ENCODE results near the gene RNU1-1. TPM values are rescaled to one million over a fixed set of nuclear protein-coding genes. Genes with fewer than 3 reads are reported as not detected.
"Not testable (repeated sequence)": the region's sequence is repeated elsewhere in the genome, so short reads cannot be mapped to it uniquely, and the experiment has no call there.

Gene RNU1-1
- total and polyA plus RNA-seq, 5 donors from 2014 or later, result 23.7 to 3,278 TPM; not detected in 3

- no peaks in the 10 kb centered on the region for H3K9me3 Mint-ChIP-seq
- no peaks in the 10 kb centered on the region for H3K4me1 Mint-ChIP-seq
- Histone ChIP-seq H3K27ac (ENCODE audit: insufficient read depth, low read length, poor library complexity, severe bottlenecking) (no peak overlapping the region), H3K9me3 (ENCODE audit: control insufficient read depth in 2 of 2, low read length in 2 of 2) (no peaks in the 10 kb centered on the region), H3K4me1 (ENCODE audit: control insufficient read depth, insufficient read depth, low read length, poor library complexity, severe bottlenecking) (no peaks in the 10 kb centered on the region), H3K36me3 (ENCODE audit: control insufficient read depth, insufficient read depth, low read length) (peaks cover 8% of the 10 kb centered on the region), H3K4me3 (ENCODE audit: low read depth, low read length) (no peak overlapping the region), H3K27me3 (ENCODE audit: control insufficient read depth, insufficient read depth, low read length) (no peaks in the 10 kb centered on the region)
- no peaks in the 10 kb centered on the region for H3K27me3 Mint-ChIP-seq
- no peak overlapping the region for H3K4me3 Mint-ChIP-seq
- peaks cover 7% of the 10 kb centered on the region for H3K36me3 Mint-ChIP-seq
- DNase-seq (no peak), ATAC-seq (ENCODE audit: low read depth in 2 of 2) (no peak)
- no peak overlapping the region for H3K27ac Mint-ChIP-seq
Measured at GRCh38 chr1:16484931-16485330, 29.2 kb downstream of the RNU1-1 start.

- Mint-ChIP-seq H3K27ac (peak overlapping the region in 1 of 3 donors; percentile 14), H3K36me3 (peaks cover 7% of the 10 kb centered on the region)
- H3K36me3 ChIP-seq (ENCODE audit: control insufficient read depth, insufficient read depth, low read length), result peaks cover 8% of the 10 kb centered on the region
Measured at GRCh38 chr1:16484501-16484835, 29.6 kb downstream of the RNU1-1 start.

GRCh38 chr1:16483639-16484500 is 30.2 kb downstream of the RNU1-1 start:
- not testable (repeated sequence) for H3K27me3 ChIP-seq (ENCODE audit: control insufficient read depth, insufficient read depth, low read length); H3K4me1 ChIP-seq (ENCODE audit: control insufficient read depth, insufficient read depth, low read length, poor library complexity, severe bottlenecking); H3K4me1 Mint-ChIP-seq; H3K9me3 Mint-ChIP-seq; H3K27ac ChIP-seq (ENCODE audit: insufficient read depth, low read length, poor library complexity, severe bottlenecking); DNase-seq; H3K9me3 ChIP-seq (ENCODE audit: control insufficient read depth in 2 of 2, low read length in 2 of 2); H3K27ac Mint-ChIP-seq; H3K4me3 ChIP-seq (ENCODE audit: low read depth, low read length); H3K4me3 Mint-ChIP-seq; H3K36me3 Mint-ChIP-seq; H3K27me3 Mint-ChIP-seq; ATAC-seq (ENCODE audit: low read depth in 2 of 2); H3K36me3 ChIP-seq (ENCODE audit: control insufficient read depth, insufficient read depth, low read length)

More at GRCh38 chr1:16484501-16484835, 29.6 kb downstream of the RNU1-1 start:
- ATAC-seq (ENCODE audit: low read depth in 2 of 2) (no peak), DNase-seq (no peak)
- Mint-ChIP-seq H3K4me3 (no peak overlapping the region), H3K9me3 (no peaks in the 10 kb centered on the region), H3K4me1 (no peaks in the 10 kb centered on the region), H3K27me3 (no peaks in the 10 kb centered on the region)
- no peaks in the 10 kb centered on the region for H3K9me3 ChIP-seq (ENCODE audit: control insufficient read depth in 2 of 2, low read length in 2 of 2)
- H3K27ac ChIP-seq (ENCODE audit: insufficient read depth, low read length, poor library complexity, severe bottlenecking), result no peak overlapping the region
- H3K27me3 ChIP-seq (ENCODE audit: control insufficient read depth, insufficient read depth, low read length), result no peaks in the 10 kb centered on the region
- no peaks in the 10 kb centered on the region for H3K4me1 ChIP-seq (ENCODE audit: control insufficient read depth, insufficient read depth, low read length, poor library complexity, severe bottlenecking)
- no peak overlapping the region for H3K4me3 ChIP-seq (ENCODE audit: low read depth, low read length)

GRCh38 chr1:16483146-16483545 is 30.9 kb downstream of the RNU1-1 start:
- ATAC-seq (ENCODE audit: low read depth in 2 of 2); H3K27ac ChIP-seq (ENCODE audit: insufficient read depth, low read length, poor library complexity, severe bottlenecking); H3K9me3 Mint-ChIP-seq; H3K4me1 Mint-ChIP-seq; H3K4me3 Mint-ChIP-seq; H3K4me3 ChIP-seq (ENCODE audit: low read depth, low read length); H3K27me3 Mint-ChIP-seq; H3K27me3 ChIP-seq (ENCODE audit: control insufficient read depth, insufficient read depth, low read length); DNase-seq; H3K9me3 ChIP-seq (ENCODE audit: control insufficient read depth in 2 of 2, low read length in 2 of 2); H3K27ac Mint-ChIP-seq; H3K4me1 ChIP-seq (ENCODE audit: control insufficient read depth, insufficient read depth, low read length, poor library complexity, severe bottlenecking): not testable (repeated sequence)
- peaks cover 12% of the 10 kb centered on the region for H3K36me3 ChIP-seq (ENCODE audit: control insufficient read depth, insufficient read depth, low read length)
- H3K36me3 Mint-ChIP-seq, result peaks cover 13% of the 10 kb centered on the region

GRCh38 chr1:16478091-16478490 is 36.0 kb downstream of the RNU1-1 start:
- H3K4me1 Mint-ChIP-seq, result peaks cover under 1 to 6% (median 5%) of the 10 kb centered on the region in 4 donors
- no peaks in the 10 kb centered on the region for H3K27me3 Mint-ChIP-seq
- no peak overlapping the region for H3K4me3 ChIP-seq (ENCODE audit: low read depth, low read length)
- no peak overlapping the region for H3K27ac ChIP-seq (ENCODE audit: insufficient read depth, low read length, poor library complexity, severe bottlenecking)
- no peak overlapping the region for H3K4me3 Mint-ChIP-seq
- H3K9me3 Mint-ChIP-seq, result no peaks in the 10 kb centered on the region
- no peak overlapping the region for H3K27ac Mint-ChIP-seq
- no peak for ATAC-seq (ENCODE audit: low read depth in 2 of 2)
- no peaks in the 10 kb centered on the region for H3K9me3 ChIP-seq (ENCODE audit: control insufficient read depth in 2 of 2, low read length in 2 of 2)
- H3K36me3 ChIP-seq (ENCODE audit: control insufficient read depth, insufficient read depth, low read length), result peaks cover 18% of the 10 kb centered on the region
- H3K36me3 Mint-ChIP-seq, result peaks cover 24% of the 10 kb centered on the region
- no peaks in the 10 kb centered on the region for H3K27me3 ChIP-seq (ENCODE audit: control insufficient read depth, insufficient read depth, low read length)
- DNase-seq, result no peak
- H3K4me1 ChIP-seq (ENCODE audit: control insufficient read depth, insufficient read depth, low read length, poor library complexity, severe bottlenecking), result no peaks in the 10 kb centered on the region

GRCh38 chr1:16475771-16476770 is 38.0 kb downstream of the RNU1-1 start:
- ATAC-seq (ENCODE audit: low read depth in 2 of 2); DNase-seq; H3K27me3 ChIP-seq (ENCODE audit: control insufficient read depth, insufficient read depth, low read length); H3K9me3 ChIP-seq (ENCODE audit: control insufficient read depth in 2 of 2, low read length in 2 of 2); H3K27ac Mint-ChIP-seq; H3K4me3 ChIP-seq (ENCODE audit: low read depth, low read length); H3K4me1 ChIP-seq (ENCODE audit: control insufficient read depth, insufficient read depth, low read length, poor library complexity, severe bottlenecking); H3K27ac ChIP-seq (ENCODE audit: insufficient read depth, low read length, poor library complexity, severe bottlenecking); H3K27me3 Mint-ChIP-seq; H3K4me3 Mint-ChIP-seq; H3K9me3 Mint-ChIP-seq: not testable (repeated sequence)
- Mint-ChIP-seq H3K36me3 (peaks cover 32% of the 10 kb centered on the region), H3K4me1 (peaks cover 6 to 19% (median 11%) of the 10 kb centered on the region in 4 donors)
- H3K36me3 ChIP-seq (ENCODE audit: control insufficient read depth, insufficient read depth, low read length), result peaks cover 25% of the 10 kb centered on the region

- H3K27ac Mint-ChIP-seq; H3K4me1 ChIP-seq (ENCODE audit: control insufficient read depth, insufficient read depth, low read length, poor library complexity, severe bottlenecking); H3K27ac ChIP-seq (ENCODE audit: insufficient read depth, low read length, poor library complexity, severe bottlenecking); H3K27me3 Mint-ChIP-seq; H3K9me3 ChIP-seq (ENCODE audit: control insufficient read depth in 2 of 2, low read length in 2 of 2); H3K9me3 Mint-ChIP-seq; H3K4me3 Mint-ChIP-seq; DNase-seq; H3K4me3 ChIP-seq (ENCODE audit: low read depth, low read length); H3K27me3 ChIP-seq (ENCODE audit: control insufficient read depth, insufficient read depth, low read length): not testable (repeated sequence)
- H3K36me3 Mint-ChIP-seq, result peaks cover 27% of the 10 kb centered on the region
- ATAC-seq (ENCODE audit: low read depth in 2 of 2), result peak in 1 of 2 donors; percentile 43
- peaks cover 25% of the 10 kb centered on the region for H3K36me3 ChIP-seq (ENCODE audit: control insufficient read depth, insufficient read depth, low read length)
- peaks cover 6 to 21% (median 12%) of the 10 kb centered on the region in 4 donors for H3K4me1 Mint-ChIP-seq
Measured at GRCh38 chr1:16474891-16475290, 39.2 kb downstream of the RNU1-1 start.

Data from CD4-positive, CD25-positive, alpha-beta regulatory T cell (primary cell).